ENCODE results near the gene HAPSTR1. TPM values are rescaled to one million over a fixed set of nuclear protein-coding genes. Genes with fewer than 3 reads are reported as not detected.
A peak's percentile ranks its signal among the peaks of the same experiment; 100 is the strongest.

HAPSTR1 gene
- total RNA-seq, 4 donors from 2014 or later: 16.1 to 113 (median 45.9) TPM

- H3K27me3 ChIP-seq: no peaks in the 10 kb centered on the region
- no peaks in the 10 kb centered on the region for H3K36me3 ChIP-seq
- TF ChIP-seq POLR2A (IDR thresholded peaks at IDR 0.05): no peak
- TF ChIP-seq, protein P1, sequence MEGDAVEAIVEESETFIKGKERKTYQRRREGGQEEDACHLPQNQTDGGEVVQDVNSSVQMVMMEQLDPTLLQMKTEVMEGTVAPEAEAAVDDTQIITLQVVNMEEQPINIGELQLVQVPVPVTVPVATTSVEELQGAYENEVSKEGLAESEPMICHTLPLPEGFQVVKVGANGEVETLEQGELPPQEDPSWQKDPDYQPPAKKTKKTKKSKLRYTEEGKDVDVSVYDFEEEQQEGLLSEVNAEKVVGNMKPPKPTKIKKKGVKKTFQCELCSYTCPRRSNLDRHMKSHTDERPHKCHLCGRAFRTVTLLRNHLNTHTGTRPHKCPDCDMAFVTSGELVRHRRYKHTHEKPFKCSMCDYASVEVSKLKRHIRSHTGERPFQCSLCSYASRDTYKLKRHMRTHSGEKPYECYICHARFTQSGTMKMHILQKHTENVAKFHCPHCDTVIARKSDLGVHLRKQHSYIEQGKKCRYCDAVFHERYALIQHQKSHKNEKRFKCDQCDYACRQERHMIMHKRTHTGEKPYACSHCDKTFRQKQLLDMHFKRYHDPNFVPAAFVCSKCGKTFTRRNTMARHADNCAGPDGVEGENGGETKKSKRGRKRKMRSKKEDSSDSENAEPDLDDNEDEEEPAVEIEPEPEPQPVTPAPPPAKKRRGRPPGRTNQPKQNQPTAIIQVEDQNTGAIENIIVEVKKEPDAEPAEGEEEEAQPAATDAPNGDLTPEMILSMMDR (IDR thresholded peaks at IDR 0.05): no peak
- H3K27ac ChIP-seq: peak overlapping the region in 1 of 2 donors; percentile 16
- DNase-seq: no peak
- intact Hi-C loops (cut with DNase I; ENCODE audit: low total_unique reads): no loop called here
- no peaks in the 10 kb centered on the region for H3K9me3 ChIP-seq
- H3K4me3 ChIP-seq: peak overlapping the region in 1 of 2 donors; percentile 100
- peaks cover 11 to 26% of the 10 kb centered on the region in 2 donors for H3K4me1 ChIP-seq
Observed at GRCh38 chr16:9094011-9094846, 2.8 kb downstream of the HAPSTR1 start.

GRCh38 chr16:9095171-9095570, 3.7 kb downstream of the HAPSTR1 start:
- no peak overlapping the region for H3K27ac ChIP-seq
- H3K36me3 ChIP-seq: no peaks in the 10 kb centered on the region
- no peaks in the 10 kb centered on the region for H3K9me3 ChIP-seq
- intact Hi-C loops (cut with DNase I; ENCODE audit: low total_unique reads): no loop called here
- no peaks in the 10 kb centered on the region for H3K27me3 ChIP-seq
- H3K4me1 ChIP-seq: peaks cover 11 to 29% of the 10 kb centered on the region in 2 donors
- peak overlapping the region in 1 of 2 donors; percentile 100 for H3K4me3 ChIP-seq
- no peak for DNase-seq
- TF ChIP-seq, protein P1 (IDR thresholded peaks at IDR 0.05): no peak
- no peak for TF ChIP-seq POLR2A (IDR thresholded peaks at IDR 0.05)

GRCh38 chr16:9095656-9096397, 4.4 kb downstream of the HAPSTR1 start:
- Histone ChIP-seq H3K27me3 (no peaks in the 10 kb centered on the region), H3K4me1 (peaks cover 13 to 29% of the 10 kb centered on the region in 2 donors), H3K36me3 (no peaks in the 10 kb centered on the region), H3K4me3 (no peak overlapping the region), H3K9me3 (no peaks in the 10 kb centered on the region), H3K27ac (no peak overlapping the region)
- no peak for TF ChIP-seq POLR2A (IDR thresholded peaks at IDR 0.05)
- intact Hi-C loops (cut with DNase I; ENCODE audit: low total_unique reads): no loop called here
- no peak for DNase-seq

DNA sequence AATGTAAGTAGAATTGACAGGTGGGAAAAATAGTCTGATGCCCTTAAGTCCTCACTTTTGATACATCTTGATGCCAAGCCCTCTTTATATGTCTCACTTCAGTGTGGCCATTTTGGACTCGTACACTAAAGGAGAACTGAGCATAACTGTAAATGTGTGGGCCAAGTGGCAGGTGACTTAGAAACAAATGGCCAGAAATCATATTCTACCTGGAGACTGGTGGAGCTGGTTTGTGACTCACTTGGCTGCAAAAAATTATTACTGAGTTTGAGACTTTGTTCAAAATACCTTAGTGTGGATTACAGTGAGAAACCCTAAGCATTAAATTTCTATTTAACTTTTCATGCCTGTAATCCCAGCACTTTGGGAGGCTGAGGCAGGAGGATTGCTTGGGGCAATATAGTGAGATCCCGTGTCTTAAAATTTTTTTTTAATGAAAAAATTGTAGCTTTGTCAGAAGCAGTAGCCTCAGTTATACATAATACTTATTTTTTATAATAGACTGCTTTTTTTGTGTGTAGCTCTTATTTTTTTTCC, 5.0 kb downstream of the HAPSTR1 start:
- DNase-seq: no peak
- intact Hi-C loops (cut with DNase I; ENCODE audit: low total_unique reads): no loop called here
- H3K4me1 ChIP-seq: peaks cover 15 to 29% of the 10 kb centered on the region in 2 donors
- no peaks in the 10 kb centered on the region for H3K27me3 ChIP-seq
- H3K9me3 ChIP-seq: no peaks in the 10 kb centered on the region
- H3K4me3 ChIP-seq: no peak overlapping the region
- H3K36me3 ChIP-seq: no peaks in the 10 kb centered on the region
- H3K27ac ChIP-seq: no peak overlapping the region
- no peak for TF ChIP-seq POLR2A (IDR thresholded peaks at IDR 0.05)
- TF ChIP-seq, protein P1 (IDR thresholded peaks at IDR 0.05): no peak

DNA sequence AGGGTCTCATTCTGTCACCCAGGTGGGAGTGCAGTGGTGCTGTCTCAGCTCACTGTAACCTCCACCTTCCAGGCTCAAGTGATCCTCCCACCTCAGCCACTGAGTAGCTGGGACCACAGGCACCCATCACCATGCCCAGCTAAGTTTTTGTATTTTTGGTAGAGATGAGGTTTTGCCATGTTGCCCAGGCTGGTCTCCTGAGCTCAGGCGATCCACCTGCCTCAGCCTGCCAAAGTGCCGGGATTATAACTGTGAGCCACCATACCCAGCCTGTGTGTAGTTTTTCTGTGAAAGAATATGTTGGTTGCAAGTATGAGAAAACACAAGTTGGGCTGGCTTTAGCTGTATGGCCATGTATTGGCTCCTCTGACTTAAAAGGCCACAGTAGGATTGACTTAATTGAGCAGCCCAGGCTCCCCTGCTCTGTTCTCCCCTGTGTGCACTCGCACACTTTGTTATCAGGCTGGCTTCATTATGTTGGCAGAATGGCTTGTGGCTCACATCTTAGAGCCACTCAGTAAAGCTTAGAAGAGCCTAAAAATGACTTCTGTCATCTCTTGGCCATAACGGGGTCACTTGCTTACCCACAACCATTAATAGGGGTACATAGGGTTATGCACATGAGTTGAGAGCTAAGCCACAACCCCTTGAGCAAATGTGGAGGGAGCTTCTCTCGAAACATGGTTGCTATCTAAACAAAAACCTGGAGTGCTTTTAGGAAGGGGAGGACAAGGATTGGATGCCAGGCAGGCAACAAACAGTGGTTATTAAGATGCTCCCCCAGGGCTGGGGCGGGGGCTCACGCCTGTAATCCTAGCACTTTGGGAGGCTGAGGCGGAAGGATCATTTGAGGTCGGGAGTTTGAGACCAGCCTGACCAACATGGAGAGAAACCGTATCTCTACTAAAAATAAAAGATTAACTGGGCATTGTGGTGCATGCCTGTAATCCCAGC, 6.1 kb downstream of the HAPSTR1 start:
- Histone ChIP-seq H3K4me1 (peaks cover 15 to 29% of the 10 kb centered on the region in 2 donors), H3K4me3 (no peak overlapping the region), H3K27me3 (no peaks in the 10 kb centered on the region), H3K27ac (no peak overlapping the region), H3K9me3 (no peaks in the 10 kb centered on the region), H3K36me3 (no peaks in the 10 kb centered on the region)
- DNase-seq: no peak
- intact Hi-C loops (cut with DNase I; ENCODE audit: low total_unique reads): no loop called here
- TF ChIP-seq, protein P1 (IDR thresholded peaks at IDR 0.05): no peak
- TF ChIP-seq POLR2A (IDR thresholded peaks at IDR 0.05): no peak
